Activated CD4-positive, alpha-beta T cell treated with anti-CD3 and anti-CD28 coated beads for 36 hours (primary cell): ENCODE measurements around the gene SCG3. TPM values are rescaled to one million over a fixed set of nuclear protein-coding genes. Genes with fewer than 3 reads are reported as not detected.

ENCODE experiments used
- ATAC-seq: fragments of 200-7000 bp; cut with Tn5 transposase; one replicate; pipeline ENCODE4 v1.10.0; 2021; ENCODE audit warnings: mild to moderate bottlenecking, moderate library complexity
- CTCF ChIA-PET: fragments of 350-600 bp; sonication (Branson Sonifier 250); formaldehyde crosslinking; loops from one replicate; lab custom pipeline; 2021; ENCODE audit warnings: antibody characterized with exemption; lab: Charles Lee
- POLR2A ChIA-PET: fragments of 350-600 bp; sonication (Branson Sonifier 250); formaldehyde crosslinking; loops from one replicate; lab custom pipeline; 2021; ENCODE audit warnings: antibody characterized with exemption, inconsistent platforms; lab: Charles Lee
- DNase-seq: peaks from one replicate; pipeline ENCODE4 v3.0.0-alpha.2; 2020
- H3K27ac Mint-ChIP-seq: one replicate; pipeline ENCODE4 v1.8.0; 2021; ENCODE audit warnings: mixed read lengths
- H3K27me3 Mint-ChIP-seq: one replicate; pipeline ENCODE4 v1.8.0; 2021; ENCODE audit warnings: mixed read lengths
- H3K36me3 Mint-ChIP-seq: one replicate; pipeline ENCODE4 v1.8.0; 2021; ENCODE audit warnings: low read depth, mixed read lengths
- H3K4me1 Mint-ChIP-seq: one replicate; pipeline ENCODE4 v1.8.0; 2021; ENCODE audit warnings: mixed read lengths
- H3K4me3 Mint-ChIP-seq: one replicate; pipeline ENCODE4 v1.8.0; 2021; ENCODE audit warnings: mild to moderate bottlenecking, moderate library complexity, mixed read lengths
- H3K9me3 Mint-ChIP-seq: one replicate; pipeline ENCODE4 v1.8.0; 2021; ENCODE audit warnings: low read depth, mixed read lengths
- intact Hi-C, 2 experiments: fragments of 100-400 bp; cut with DNase I in 1 of 2; cut with micrococcal nuclease in 1 of 2; formaldehyde crosslinking; loops; one replicate each; pipeline versions ENCODE4 v1.14.2 to v1.15.1; 2022 to 2024; cut with DNase I, micrococcal nuclease
- total RNA-seq, 2 experiments: library from RNA; stranded (reverse); gene quantifications; one replicate each; pipeline ENCODE4 v1.2.3, GENCODE V29; 2021

Gene SCG3
- total RNA-seq, 2 experiments from 2014 or later: not detected

- Mint-ChIP-seq H3K36me3 (no peaks in the 10 kb centered on the region), H3K9me3 (no peaks in the 10 kb centered on the region), H3K27me3 (no peaks in the 10 kb centered on the region), H3K4me1 (peaks cover 41% of the 10 kb centered on the region), H3K4me3 (no peak overlapping the region), H3K27ac (no peak overlapping the region)
- ATAC-seq (no peak), DNase-seq (no peak)
- intact Hi-C loops: loop anchor here (5.0 to 10.0 kb wide), 9 partner anchors 38 to 1384 kb away; partner anchors contain the start of genes AP4E1 (in 1 of the 2), DMXL2 (in 1 of the 2), GABPB1 (in 1 of the 2) and SPPL2A (in 1 of the 2)
- POLR2A ChIA-PET: interaction anchor here (0.7 kb wide), 1 partner anchor 337 kb away, joined by 3 read pairs; no protein-coding TSS in a partner anchor
- CTCF ChIA-PET: interaction anchor here (0.6 to 5.1 kb wide), 5 partner anchors 10 to 139 kb away, joined by 3 to 33 read pairs (median 4); no protein-coding TSS in a partner anchor
Measured at GRCh38 chr15:51739061-51739712, 57.9 kb downstream of the SCG3 start.

DNA sequence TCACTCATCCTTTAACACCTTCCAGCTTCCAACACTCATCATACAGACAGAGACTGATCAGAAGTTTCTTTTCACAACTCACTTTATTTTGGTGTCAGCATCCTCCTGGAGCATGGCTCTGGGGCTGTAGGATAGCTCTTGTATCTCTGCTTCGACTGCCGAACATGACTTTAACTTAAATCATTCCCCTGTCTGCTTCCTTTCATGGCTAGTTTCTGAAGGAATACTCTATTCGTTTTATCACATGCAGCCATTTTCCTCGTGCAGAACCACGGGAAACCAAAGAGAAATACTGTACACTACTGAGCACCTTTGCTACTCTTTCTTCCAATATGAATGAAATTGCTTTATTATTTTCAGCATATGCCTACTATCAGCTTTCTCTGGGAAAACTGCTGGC, 68.0 kb downstream of the SCG3 start:
- Mint-ChIP-seq H3K27me3 (peaks cover 11% of the 10 kb centered on the region), H3K27ac (no peak overlapping the region), H3K4me3 (no peak overlapping the region), H3K4me1 (peaks cover 24% of the 10 kb centered on the region), H3K36me3 (no peaks in the 10 kb centered on the region), H3K9me3 (no peaks in the 10 kb centered on the region)
- DNase-seq (no peak), ATAC-seq (no peak)
- CTCF ChIA-PET: interaction anchor here (0.8 to 1.6 kb wide), 4 partner anchors 12 to 28 kb away, joined by 4 to 7 read pairs (median 4); partner anchors contain the start of gene LYSMD2
- intact Hi-C loops: no loop called here
- POLR2A ChIA-PET: interaction anchor here (0.7 to 0.9 kb wide), 2 partner anchors 9 to 13 kb away, joined by 3 to 5 read pairs; no protein-coding TSS in a partner anchor

GRCh38 chr15:51750186-51750585, 68.9 kb downstream of the SCG3 start:
- H3K27me3 Mint-ChIP-seq: peaks cover 11% of the 10 kb centered on the region
- no peak overlapping the region for H3K27ac Mint-ChIP-seq
- POLR2A ChIA-PET: no interaction called here
- ATAC-seq (no peak), DNase-seq (no peak)
- CTCF ChIA-PET: no interaction called here
- H3K9me3 Mint-ChIP-seq: no peaks in the 10 kb centered on the region
- H3K4me3 Mint-ChIP-seq: peak overlapping the region; percentile 76
- intact Hi-C loops: loop anchor here (2.0 to 5.0 kb wide), 2 partner anchors 13 to 77 kb away; partner anchors contain the start of genes LYSMD2 (in 1 of the 2) and TMOD3 (in 1 of the 2)
- no peaks in the 10 kb centered on the region for H3K36me3 Mint-ChIP-seq
- H3K4me1 Mint-ChIP-seq: peaks cover 24% of the 10 kb centered on the region

DNA sequence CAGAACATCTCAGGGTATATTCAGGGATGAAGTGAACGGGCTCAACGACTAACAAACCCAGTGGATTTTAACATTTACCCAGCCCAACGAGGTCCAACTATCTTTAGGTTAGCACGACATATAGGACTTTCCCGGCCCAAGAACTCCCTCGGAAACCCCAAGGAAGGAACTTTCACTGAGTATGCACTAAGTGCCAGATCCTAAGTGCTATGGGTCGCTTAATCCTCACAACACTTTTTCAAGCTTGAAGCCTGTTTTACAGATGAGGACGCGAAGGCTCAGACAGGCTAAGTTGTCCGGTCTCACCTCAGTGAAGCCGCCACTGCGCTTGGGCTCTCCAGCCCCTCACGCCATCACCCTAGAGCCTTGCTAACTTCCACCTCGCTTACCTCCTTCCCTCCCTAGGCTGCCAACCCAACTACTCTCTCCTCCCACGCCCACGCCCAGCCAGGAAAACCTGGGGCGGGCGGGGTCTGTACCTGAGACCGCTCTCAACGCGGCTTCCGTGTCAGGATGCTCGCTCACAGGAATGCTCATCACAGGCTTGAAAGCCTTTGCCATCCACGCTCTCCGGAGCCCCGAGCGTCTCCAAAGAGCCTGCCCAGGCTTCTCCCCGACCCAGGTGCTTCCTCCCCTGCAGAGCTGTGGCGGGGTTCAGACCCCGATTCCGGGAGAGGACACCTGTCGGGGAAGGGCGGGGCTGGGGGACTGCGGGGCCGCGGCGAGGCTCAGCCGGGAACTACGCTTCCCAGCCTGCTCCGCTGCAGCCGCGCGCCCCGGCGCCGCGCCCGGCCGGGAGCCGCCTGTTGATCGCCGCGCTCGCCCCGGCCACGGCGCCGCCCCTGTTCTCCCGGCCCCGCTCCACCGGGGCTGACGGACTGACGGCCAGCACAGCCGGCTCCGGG, 69.7 kb downstream of the SCG3 start, which contains the start of gene TMOD2:
Gene TMOD2 (plus strand): TSS at position 806 of the 905 bp plus-strand sequence. CDS start 14,845 bp downstream, outside the sequence.
- Mint-ChIP-seq H3K27ac (peak within 1 kb of the TSS; percentile 66), H3K27me3 (peaks cover 11% of the 10 kb centered on the region), H3K9me3 (no peaks in the 10 kb centered on the region), H3K36me3 (no peaks in the 10 kb centered on the region), H3K4me1 (peaks cover 24% of the 10 kb centered on the region), H3K4me3 (peak within 1 kb of the TSS; percentile 79)
- intact Hi-C loops: loop anchor here (1.0 to 5.0 kb wide), 3 partner anchors 14 to 76 kb away; partner anchors contain the start of genes LYSMD2 (in 1 of the 2) and TMOD3 (in 1 of the 2)
- ChIA-PET CTCF (interaction anchor here (0.7 to 1.4 kb wide), 2 partner anchors 10 to 26 kb away, joined by 3 to 6 read pairs; no protein-coding TSS in a partner anchor), POLR2A (interaction anchor here (0.6 to 1.1 kb wide), 2 partner anchors 15 to 101 kb away, joined by 3 to 5 read pairs; no protein-coding TSS in a partner anchor)
- peak; percentile 72 for DNase-seq
- ATAC-seq: peak; percentile 90

GRCh38 chr15:51751697-51752683, 70.7 kb downstream of the SCG3 start:
- Mint-ChIP-seq H3K4me1 (peaks cover 24% of the 10 kb centered on the region), H3K9me3 (no peaks in the 10 kb centered on the region), H3K36me3 (no peaks in the 10 kb centered on the region), H3K27me3 (peaks cover 11% of the 10 kb centered on the region), H3K4me3 (peak overlapping the region; percentile 79), H3K27ac (no peak overlapping the region)
- peak; percentile 57 for ATAC-seq
- POLR2A ChIA-PET: interaction anchor here (0.6 to 1.1 kb wide), 2 partner anchors 16 to 100 kb away, joined by 3 to 5 read pairs; no protein-coding TSS in a partner anchor
- intact Hi-C loops: loop anchor here (1.0 to 5.0 kb wide), 3 partner anchors 15 to 75 kb away; partner anchors contain the start of genes LYSMD2 (in 1 of the 2) and TMOD3 (in 1 of the 2)
- CTCF ChIA-PET: interaction anchor here (1.4 kb wide), 1 partner anchor 25 kb away, joined by 6 read pairs; no protein-coding TSS in a partner anchor
- peak; percentile 49 for DNase-seq

DNA sequence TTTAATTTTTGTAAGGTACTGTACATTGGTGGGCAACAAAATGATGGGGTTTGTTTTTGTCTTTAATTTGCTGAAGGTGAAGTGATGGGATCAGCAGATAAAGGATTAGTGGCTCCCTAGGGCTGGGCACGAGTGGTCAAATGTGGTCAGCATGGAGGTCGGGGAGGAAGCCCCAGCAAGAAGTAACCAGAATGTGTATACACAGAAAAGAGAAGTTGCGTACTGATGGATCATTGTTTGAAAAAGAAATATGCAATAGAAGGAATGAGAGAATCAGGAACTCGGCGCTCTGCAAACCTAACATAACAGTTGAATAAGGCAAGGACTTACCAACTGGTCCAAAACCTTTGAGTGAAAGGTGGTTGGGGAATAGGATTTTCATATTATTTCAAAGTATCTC, 71.6 kb downstream of the SCG3 start:
- ATAC-seq (no peak), DNase-seq (no peak)
- POLR2A ChIA-PET: no interaction called here
- intact Hi-C loops: loop anchor here in 1 of 2 experiments (5.0 kb wide), 1 partner anchor 74 kb away; the partner anchor contains the start of gene TMOD3
- peak overlapping the region; percentile 79 for H3K4me3 Mint-ChIP-seq
- CTCF ChIA-PET: interaction anchor here (1.3 to 1.4 kb wide), 2 partner anchors 15 to 24 kb away, joined by 6 to 7 read pairs; no protein-coding TSS in a partner anchor
- no peak overlapping the region for H3K27ac Mint-ChIP-seq
- no peaks in the 10 kb centered on the region for H3K9me3 Mint-ChIP-seq
- H3K27me3 Mint-ChIP-seq: peaks cover 9% of the 10 kb centered on the region
- peaks cover 24% of the 10 kb centered on the region for H3K4me1 Mint-ChIP-seq
- no peaks in the 10 kb centered on the region for H3K36me3 Mint-ChIP-seq

DNA sequence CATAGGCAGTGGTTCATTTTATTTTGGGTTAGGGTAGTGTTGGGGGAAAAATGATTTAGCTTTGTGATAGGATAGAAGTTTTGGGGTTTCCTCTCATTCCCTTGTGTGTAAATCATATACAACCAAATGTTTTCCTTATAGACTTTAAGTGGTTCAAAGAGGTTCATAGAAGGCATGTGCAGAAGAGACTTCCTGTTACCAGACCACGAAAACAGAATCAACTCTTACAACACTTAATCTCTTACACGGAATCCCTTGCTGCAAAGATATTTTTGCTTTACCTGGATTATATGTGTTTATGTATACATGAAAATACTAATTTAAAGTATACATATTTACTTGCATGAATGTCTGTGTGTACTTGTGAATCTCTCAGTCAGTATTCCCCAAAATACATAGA, 73.0 kb downstream of the SCG3 start:
- Mint-ChIP-seq H3K4me3 (no peak overlapping the region), H3K9me3 (no peaks in the 10 kb centered on the region), H3K4me1 (peaks cover 24% of the 10 kb centered on the region), H3K27me3 (peaks cover 9% of the 10 kb centered on the region), H3K36me3 (no peaks in the 10 kb centered on the region), H3K27ac (no peak overlapping the region)
- ChIA-PET CTCF (interaction anchor here (1.0 to 3.4 kb wide), 4 partner anchors 13 to 46 kb away, joined by 3 to 14 read pairs (median 5); no protein-coding TSS in a partner anchor), POLR2A (no interaction called here)
- intact Hi-C loops: loop anchor here in 1 of 2 experiments (5.0 kb wide), 1 partner anchor 73 kb away; the partner anchor contains the start of gene TMOD3
- no peak for ATAC-seq
- DNase-seq: no peak

- Mint-ChIP-seq H3K27me3 (peaks cover 4% of the 10 kb centered on the region), H3K4me3 (no peak overlapping the region), H3K36me3 (no peaks in the 10 kb centered on the region), H3K4me1 (peaks cover 19% of the 10 kb centered on the region), H3K27ac (no peak overlapping the region), H3K9me3 (no peaks in the 10 kb centered on the region)
- DNase-seq (no peak), ATAC-seq (no peak)
- intact Hi-C loops: no loop called here
- ChIA-PET CTCF (interaction anchor here (3.4 to 3.7 kb wide), 2 partner anchors 21 to 106 kb away, joined by 14 to 22 read pairs; no protein-coding TSS in a partner anchor), POLR2A (no interaction called here)
Measured at GRCh38 chr15:51755790-51756189, 74.5 kb downstream of the SCG3 start.

DNA sequence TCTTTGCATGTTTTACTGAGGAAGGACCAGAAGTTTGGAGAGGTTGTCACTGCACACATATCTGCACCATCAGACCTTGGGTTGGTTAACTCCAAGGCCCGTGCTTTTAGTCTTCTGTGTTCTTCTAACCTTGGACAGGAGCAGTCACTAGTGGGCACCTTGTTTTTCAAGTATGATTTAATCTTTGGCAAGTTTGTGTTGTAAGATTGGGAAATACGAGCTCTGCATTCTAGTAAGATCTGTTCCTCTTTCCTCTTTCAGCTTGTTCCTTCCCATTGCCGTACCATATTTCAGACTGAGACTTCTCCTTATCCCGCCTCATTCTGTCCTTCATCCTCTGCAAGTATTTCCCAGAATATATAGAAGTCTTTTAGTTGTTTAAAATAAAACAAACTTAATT, 75.2 kb downstream of the SCG3 start:
- ChIA-PET CTCF (interaction anchor here (0.6 to 3.7 kb wide), 5 partner anchors 16 to 143 kb away, joined by 3 to 22 read pairs (median 4); no protein-coding TSS in a partner anchor), POLR2A (interaction anchor here (1.5 kb wide), 1 partner anchor 11 kb away, joined by 3 read pairs; no protein-coding TSS in a partner anchor)
- DNase-seq (no peak), ATAC-seq (no peak)
- intact Hi-C loops: no loop called here
- no peak overlapping the region for H3K4me3 Mint-ChIP-seq
- H3K27ac Mint-ChIP-seq: no peak overlapping the region
- no peaks in the 10 kb centered on the region for H3K36me3 Mint-ChIP-seq
- no peaks in the 10 kb centered on the region for H3K9me3 Mint-ChIP-seq
- H3K4me1 Mint-ChIP-seq: peaks cover 16% of the 10 kb centered on the region
- H3K27me3 Mint-ChIP-seq: peaks cover 3% of the 10 kb centered on the region
